Measurements from ENCODE around the gene ABCB1.
"Not testable (repeated sequence)": the region's sequence is repeated elsewhere in the genome, so short reads cannot be mapped to it uniquely, and the experiment has no call there.

The ABCB1 gene

DNA sequence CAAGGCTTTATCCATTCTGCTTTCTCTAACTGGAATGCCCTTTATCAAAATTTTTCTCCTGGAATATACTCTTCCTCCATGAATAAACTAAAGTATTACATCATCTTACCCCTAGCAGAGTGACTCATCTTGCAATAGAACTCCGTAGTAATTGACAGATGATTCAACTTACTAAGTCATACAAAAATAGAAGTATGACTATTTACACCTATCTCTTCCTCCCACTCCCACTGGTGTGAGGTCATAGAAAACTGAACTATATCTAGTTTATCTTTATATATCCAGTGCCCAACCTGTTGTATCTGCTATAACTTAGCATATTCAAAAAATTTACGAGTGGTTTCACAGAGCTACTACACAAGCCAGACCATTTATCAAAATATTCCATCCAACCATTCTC is 26.1 kb downstream of the ABCB1 start:
- FAIRE-seq = no peak

DNA sequence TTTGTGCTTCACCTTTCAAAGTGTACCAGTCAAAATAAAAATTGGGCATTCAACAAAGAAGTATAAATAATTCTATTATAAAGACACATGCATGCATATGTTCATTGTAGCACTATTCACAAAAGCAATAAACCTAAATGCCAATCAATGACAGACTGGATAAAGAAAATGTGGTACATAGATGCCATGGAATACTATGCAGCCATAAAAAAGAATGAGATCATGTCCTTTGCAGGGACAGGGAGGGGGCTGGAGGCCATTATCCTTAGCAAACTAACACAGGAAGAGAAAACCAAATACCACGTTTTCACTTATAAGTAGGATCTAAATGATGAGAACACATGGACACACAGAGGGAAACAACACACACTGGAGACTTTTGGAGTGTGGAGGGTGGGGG is 28.2 kb downstream of the ABCB1 start:
- not testable (repeated sequence) for FAIRE-seq

DNA sequence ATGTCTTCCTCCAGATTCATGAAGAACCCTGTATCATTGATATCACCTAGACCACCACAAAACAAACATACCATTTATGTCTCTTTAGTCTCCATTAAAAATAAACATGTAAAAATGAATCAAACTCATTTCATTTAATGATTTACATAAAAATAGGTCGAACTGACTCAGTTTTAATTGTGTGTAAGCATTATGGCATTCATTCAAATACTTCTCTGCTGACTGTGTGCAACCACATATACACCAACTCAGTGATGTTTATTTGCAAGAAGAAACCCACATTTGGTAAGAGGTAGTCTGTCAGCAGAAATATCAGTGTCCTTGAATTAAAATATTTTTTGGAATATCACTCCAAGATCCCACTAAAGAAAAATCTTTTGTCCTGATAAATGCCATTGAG is 30.5 kb downstream of the ABCB1 start:
- no peak for FAIRE-seq

DNA sequence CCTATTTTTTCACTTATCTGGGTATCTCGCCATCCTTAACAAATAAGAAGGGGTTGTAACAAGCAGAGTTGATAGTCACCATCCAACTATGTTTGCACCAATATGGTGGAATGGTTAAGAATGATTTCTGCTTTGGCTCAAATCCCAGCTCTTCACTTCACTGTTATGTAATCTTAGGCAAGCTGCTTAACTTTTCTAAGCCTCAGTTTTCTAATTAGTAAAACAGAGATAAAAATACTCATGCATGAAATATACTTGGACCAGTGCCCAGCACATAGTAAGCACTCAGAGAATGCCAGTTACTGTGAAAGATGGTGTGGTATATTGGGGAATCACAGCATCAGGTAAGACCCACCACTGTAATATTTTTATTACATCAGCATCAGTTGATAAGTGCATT is 33.6 kb downstream of the ABCB1 start:
- no peak for FAIRE-seq

DNA sequence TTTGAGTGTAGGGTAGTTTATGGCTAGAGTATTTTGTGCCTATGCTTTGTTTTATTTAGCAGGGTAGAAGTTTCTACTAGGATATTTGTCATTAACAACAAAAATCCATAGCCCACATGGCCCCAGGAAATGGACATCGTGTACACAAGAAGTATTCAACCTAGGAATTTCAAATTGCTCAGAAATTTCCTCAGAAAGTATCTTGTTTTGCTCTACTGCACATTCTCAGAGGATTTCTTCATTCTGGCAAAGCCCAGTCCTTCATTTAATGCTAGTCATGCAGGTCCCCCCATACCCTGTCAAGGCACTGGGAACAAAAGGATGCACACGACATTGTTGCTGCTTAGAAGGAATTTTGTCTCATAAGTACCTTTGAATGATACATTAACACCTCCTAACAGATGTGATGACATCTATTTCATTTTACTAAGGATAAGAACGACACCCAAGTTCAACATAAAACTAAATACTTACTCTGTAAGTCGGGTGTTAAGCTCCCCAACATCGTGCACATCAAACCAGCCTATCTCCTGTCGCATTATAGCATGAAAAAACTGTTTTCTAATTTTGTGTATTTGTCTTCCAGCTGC is 34.3 kb downstream of the ABCB1 start:
- no peak for FAIRE-seq

DNA sequence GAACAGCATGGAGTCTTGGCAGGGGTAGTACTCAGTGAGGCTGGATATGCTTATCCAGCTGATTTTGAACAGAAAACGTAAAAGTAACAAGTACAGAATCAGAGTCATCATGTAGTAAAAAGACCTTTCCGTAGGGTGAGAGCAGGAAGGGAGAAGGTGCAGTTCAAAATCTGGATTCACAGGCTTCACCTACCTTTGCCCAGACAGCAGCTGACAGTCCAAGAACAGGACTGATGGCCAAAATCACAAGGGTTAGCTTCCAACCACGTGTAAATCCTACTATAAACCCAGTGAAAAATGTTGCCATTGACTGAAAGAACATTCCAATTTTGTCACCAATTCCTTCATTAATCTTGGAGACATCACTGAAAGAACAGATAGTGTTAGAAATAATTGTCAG is 34.8 kb downstream of the ABCB1 start:
- no peak for FAIRE-seq

DNA sequence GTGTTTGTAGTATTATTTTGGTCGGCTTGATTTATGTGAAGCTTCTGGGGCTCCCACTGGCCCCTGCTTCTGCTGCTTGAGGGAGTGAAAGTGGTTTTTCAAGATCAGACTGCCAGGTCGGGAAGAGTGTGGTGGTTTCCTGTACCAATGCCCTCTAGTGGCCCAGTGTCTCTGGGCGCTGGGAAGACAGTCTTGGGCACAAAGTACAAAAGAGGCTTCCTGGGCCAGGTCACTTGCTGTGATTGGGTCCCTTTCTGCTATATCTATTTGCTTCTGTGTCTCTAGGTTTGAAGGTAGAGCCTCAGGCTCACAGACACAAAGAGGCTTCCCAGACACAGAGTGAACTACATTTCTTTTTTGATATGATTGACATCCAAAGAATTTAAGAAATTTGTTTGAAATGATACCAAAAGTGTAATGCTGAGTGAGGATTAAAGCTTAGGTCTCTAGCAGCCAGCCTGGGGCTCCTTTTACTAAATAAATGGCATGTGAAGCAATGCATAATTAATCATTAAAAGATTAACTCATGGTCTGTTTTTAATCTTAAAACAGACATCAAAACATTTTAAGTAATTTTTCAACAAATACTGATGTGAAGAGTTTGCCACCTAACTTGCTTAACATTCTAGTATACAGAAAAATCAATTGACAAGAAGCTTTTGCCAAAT is 36.3 kb downstream of the ABCB1 start:
- FAIRE-seq = no peak

DNA sequence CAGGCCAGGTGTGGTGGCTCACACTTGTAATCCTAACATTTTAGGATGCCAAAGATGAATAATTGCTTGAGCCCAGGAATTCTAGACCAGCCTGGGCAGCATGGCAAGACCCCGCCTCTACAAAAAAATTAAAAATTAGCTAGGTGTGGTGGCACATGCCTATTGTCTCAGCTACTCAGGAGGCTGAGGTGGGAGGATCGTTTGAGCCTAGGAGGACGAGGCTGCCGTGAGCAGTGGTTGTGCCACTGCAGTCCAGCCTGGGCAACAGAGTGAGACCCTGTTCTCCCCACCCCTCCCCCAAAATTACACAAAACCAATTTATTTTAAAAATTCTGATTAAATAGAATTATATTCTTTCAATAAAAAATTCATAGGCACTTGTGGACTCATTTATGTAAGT is 39.0 kb downstream of the ABCB1 start:
- FAIRE-seq = no peak

DNA sequence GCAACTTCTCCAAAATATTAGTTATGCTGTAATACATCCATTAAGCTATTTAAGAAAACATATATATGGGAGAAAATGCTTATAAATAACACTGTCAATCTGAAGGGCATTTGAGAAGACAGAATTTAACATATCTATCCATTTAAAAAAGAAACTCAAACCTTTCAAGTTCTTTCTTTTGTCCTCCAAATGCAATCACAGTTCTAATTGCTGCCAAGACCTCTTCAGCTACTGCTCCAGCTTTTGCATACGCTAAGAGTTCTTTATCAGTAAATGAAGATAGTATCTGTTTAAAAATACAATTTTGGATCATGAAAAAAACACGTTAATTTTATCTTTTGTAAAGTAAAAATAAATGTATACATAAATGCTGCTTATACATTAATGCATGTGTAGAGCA is 39.6 kb downstream of the ABCB1 start:
- FAIRE-seq = no peak

DNA sequence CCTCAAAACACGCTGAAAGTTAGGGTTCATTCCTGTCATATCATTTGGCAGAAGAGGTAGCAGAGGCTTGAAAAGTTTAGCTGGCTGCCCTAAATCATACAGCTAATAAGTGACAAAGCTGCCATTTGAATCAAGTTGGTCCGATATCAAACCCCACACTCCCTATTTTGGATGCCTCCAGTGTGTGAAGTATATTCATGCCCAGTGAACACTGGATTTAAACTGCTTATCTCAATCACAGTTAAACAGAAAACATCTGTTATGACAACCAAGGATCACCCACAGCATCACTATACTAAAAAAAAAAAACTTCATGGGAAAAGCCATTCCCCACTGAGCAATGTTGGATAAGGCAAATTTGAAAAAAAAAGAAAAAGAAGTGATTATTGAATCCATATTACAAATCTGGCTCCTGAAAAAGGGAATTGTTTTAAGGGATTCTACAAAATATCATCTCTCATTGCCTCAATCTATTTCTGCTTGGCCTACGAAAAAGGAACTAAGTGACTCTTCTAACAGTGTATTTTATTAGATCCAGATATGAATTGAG is 48.3 kb downstream of the ABCB1 start:
- FAIRE-seq = no peak

DNA sequence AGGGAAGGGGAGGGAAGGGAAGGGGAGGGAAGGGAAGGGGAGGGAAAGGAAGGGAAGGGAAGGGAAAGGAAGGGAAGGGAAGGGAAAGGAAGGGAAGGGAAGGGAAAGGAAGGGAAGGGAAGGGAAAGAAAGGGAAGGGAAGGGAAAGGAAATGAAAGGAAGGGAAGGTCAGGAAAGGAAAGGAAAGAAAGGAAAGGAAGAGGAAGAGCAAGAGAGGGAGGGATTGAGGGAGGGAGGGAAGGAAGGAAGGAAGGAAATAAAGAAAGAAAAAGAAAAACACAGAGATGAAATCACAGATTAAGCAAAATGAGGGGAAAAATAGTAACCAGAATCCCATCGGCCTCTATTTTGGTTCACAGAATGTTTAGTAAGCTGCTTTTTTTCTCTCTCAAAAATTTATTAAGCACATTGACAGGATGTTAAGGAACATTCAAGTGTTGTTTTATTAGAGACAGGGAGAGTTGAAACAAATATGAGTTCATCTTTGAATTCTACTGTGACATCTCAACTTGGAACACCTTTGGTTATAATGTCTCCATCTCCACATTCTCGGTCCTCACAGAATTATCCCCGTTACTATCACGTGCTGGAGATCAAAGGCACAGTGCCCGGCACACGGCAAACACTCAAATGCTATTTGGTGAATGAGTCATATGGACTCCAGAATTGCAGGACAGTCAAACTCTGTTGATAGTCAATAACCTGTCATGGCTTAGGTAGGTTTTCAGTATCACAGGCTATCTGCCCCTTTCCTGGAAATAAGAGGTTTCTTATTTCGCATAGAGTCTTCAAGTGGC is 52.4 kb downstream of the ABCB1 start:
- FAIRE-seq = no peak

DNA sequence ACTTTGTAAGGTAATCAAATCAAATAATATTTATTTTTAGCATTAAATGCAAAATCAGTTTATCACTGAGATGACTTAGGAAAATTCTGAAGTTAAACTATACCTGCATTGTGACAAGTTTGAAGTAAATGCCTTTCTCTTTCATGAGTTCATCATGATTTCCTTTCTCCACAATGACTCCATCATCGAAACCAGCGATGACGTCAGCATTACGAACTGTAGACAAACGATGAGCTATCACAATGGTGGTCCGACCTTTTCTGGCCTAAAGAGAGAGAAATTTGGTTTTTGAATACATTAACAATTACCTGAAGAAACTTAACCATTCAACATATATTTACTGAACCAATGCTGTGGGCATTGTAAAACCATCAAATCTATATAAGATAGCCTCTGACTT is 54.9 kb downstream of the ABCB1 start:
- no peak for FAIRE-seq

DNA sequence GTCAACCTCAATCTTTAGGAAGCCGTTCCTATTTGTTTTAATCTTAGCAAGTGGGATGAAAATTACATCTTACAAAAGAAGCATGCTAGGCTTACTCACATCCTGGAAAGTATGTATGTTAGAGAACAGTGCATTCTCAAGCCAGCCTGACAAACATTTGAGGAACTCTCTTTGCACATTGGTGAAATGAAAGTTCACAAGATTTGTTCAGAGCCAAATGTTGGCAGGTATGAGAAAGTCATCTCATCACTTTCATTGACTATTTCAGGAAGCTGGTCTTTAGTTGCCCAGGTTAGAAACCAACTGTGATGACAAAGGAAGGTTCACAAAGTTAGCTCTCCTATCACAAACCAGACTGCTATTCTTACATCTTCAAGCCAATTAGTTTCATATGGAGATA is 57.1 kb downstream of the ABCB1 start:
- FAIRE-seq = no peak

DNA sequence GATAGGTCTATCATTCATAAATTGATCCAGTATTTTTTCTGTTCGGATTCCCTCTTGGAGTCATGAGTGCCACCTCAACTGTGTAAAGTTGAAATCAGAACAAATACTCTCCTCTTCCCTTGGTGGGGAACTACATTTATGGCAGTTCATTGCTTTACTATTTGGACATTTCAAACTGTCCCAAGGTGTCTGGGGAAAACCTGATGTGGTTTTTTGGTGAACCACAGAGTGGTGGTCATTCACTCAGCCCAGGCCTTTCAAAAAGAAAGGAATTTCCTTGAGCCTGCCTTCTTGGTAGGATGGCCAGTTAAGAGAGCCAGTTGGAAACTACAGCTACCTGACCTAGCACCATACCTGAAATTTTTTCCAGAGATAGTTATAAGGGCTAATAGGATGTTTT is 59.0 kb downstream of the ABCB1 start:
- no peak for FAIRE-seq

DNA sequence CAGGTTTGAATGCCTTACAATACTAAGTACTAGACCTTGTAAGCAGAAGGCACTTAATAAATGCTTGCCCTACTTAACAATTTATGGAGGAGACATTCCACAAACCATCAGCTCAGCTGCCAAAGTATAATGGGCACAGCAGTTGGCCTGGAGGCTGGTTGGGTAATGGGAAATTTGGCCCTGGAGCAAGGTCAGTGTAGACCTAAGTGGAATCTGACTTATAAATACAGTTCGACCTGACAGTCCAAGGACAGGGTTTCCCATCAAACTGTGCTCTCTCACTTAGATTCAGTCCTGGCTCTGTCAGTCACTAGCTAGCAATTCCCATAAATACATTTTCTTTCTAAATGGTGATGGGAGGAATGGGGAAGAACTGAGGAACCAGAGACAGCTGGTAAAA is 62.6 kb downstream of the ABCB1 start:
- no peak for FAIRE-seq

DNA sequence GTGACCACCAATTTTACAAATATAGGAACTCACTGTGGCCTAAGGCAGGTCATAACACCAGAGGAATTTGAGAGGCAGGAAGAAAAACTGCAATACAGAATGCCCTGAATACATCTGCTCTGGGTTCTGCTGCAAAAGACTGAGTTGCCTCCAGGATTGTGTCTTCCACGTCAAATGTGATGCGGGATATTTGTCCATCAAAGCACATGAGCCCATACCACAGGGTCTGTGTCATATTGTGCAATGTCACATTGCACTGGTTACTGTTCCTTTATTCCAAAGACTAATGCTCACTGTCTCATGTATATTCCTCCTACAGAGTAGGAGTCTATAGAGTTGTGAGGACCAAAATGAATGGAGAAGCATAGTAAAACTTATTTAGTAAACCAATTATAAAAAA is 66.6 kb downstream of the ABCB1 start:
- FAIRE-seq = no peak

DNA sequence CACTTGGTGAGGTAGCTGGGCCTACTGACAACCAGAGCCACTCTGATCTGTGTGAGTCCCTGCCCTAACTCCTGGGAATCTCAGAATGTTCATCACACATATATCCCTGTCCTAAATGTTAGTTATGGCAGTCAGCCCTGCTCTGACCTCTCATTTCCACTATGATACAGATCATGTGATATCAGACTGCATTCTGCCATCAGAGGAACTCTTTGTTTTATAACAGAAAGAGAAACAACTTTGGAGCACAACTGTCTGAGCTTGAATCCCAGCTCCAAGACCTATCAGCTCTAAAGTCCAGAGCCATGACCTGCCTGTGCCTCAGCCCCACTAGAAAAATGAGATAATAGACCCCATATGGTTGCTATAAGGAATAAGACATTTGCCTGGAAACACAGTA is 70.6 kb downstream of the ABCB1 start:
- no peak for FAIRE-seq

DNA sequence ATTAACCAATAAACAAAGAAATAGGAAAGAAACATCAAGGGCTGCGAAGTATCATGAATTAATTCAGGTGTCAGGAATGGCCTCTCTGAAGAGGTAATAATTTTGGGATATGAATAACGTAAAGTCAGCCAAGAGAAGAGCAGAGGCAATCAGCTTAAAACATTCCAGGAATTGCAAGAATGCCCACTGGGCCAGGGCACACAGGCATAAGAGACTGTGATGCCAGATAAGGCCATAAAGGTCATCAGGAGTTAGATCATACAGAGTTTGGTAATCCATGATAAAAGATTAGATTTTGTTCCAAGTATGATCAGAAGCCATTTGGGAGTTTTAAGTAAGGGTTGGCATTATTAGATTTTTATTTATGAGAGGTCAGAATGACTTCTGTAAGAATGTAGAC is 72.0 kb downstream of the ABCB1 start:
- no peak for FAIRE-seq

DNA sequence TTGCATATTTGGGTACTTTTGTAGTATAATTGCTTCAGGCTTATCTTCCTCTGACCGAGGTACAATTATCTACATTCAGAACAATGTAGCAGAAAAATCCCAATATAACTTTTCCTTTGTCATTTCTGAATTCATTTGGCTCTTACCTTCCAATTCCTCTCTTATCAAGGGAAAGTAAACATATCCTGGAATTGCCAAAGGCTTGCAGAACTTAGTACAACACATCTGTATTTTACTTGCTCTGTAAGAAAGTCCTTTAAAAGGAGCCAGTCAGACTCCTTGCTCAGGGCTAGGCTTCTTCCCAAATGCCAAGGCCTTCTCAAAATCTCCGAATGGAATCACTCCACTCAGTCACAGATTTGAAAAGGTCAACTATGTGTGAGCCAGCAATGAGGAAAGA is 81.9 kb downstream of the ABCB1 start:
- no peak for FAIRE-seq

DNA sequence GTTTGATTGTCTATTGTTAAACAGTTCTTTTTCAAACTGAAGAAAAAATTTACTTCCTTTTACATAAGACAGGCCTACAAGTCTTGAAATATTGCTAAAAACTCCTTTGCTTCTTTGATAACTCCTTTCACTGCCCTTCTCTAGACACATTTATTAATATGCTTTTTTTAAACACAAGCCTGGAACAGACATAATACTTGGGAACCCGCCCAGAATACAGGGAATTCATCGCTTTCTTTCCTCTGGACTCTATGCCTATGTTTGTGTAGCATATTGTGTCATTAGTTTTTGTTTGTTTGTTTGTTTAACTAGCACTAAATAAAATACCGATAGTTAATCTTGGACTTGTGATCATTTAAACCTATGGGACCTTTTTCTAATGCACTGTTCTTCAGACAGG is 82.8 kb downstream of the ABCB1 start:
- FAIRE-seq = no peak

DNA sequence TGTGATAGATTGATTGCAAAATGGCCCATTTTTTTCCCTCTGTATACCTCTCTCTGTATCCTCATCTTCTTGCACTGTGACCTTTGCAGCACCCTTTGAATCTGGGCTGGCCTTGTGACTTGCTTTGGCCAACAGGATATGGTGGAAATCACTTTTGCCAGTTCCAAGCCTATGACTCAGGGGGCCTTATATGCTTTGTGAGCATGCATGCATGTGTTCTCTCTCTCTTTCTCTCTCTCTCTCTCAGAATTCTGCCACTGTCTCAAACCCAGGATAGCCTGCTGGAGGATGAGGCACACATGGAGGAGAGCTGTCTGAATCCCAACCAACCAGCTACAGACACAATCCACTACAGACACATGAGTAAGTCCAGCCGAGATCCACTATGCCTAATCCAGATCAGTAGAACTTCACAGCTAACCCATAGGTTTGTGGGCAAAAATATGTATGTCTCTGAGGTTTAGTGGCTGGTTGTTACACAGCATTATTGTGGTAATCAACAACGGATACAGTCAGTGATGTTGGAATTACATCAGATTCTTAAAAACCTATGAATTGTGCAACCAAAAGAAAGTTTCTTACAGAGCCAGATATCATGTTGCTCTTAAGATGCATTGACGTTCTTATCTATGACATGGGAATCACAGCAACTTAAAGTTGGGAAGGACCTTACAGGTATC is 83.4 kb downstream of the ABCB1 start:
- FAIRE-seq = no peak

DNA sequence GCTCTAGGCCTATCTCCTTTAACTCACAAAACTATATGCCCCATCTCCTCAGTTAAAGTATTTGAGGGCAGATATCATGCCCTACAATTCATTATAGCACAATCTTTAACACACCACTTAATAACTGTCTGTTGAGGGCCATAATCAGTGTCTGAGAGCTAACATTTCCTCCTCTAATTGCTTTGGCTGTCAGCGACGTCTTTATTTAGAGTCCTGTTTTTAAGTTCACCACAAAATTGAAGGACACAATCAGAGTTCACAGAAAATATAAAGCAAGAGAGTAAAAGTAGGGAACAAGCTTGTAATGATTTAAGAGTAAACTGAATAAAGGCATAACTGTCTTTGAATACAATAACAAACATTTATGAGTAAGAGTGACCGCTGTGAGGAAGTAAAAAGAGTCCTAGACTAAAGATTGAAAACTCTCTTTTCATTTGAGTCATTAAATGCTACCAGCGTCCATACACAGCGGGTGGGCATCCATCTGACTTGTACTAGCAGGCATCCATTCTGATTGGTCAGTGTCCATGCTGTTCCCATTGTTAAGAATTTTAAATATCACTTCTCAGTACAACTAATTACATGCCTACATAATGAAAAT is 86.8 kb downstream of the ABCB1 start:
- no peak for FAIRE-seq

DNA sequence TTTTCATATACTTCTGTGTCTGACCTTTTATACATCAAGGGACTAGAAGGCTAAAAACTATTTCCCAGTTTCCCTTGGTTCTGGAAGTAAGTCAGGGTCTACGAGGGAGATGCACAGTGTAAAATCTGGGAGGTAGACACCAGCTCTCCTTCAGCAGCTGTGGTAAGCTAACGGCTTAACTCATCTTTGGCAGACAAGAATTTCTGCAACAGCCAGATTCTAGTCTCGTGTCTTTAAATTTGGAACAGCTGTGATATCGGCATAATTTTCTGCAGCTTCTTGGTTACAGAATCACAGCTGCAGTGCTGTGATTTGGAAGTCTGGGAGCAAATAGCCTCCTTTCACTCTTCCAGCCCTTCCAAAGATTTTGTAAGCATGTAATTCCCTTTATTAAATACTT is 87.8 kb downstream of the ABCB1 start:
- no peak for FAIRE-seq
